Loucy (cell line): Measurements from ENCODE around the gene HARS1.
A peak's percentile ranks its signal among the peaks of the same experiment; 100 is the strongest.
"Not testable (repeated sequence)": the region's sequence is repeated elsewhere in the genome, so short reads cannot be mapped to it uniquely, and the experiment has no call there.

Experiments
- H2AFZ ChIP-seq: fragments of 200-600 bp; sonication (generic); 2 replicates; pipeline ENCODE4 v1.6.0; 2016; ENCODE audit warnings: antibody characterized with exemption, mild to moderate bottlenecking, low read length, moderate library complexity
- H3F3A ChIP-seq: fragments of 200-600 bp; 2 replicates; pipeline ENCODE4 v1.6.0; 2016; ENCODE audit warnings: antibody characterized with exemption, low read depth, mild to moderate bottlenecking
- H3K27me3 ChIP-seq: fragments of 200-600 bp; sonication (generic); 2 replicates; pipeline ENCODE4 v1.6.1; 2014; ENCODE audit warnings: low read length, mild to moderate bottlenecking; ENCODE audit not compliant: insufficient read depth, poor library complexity, severe bottlenecking
- H3K36me3 ChIP-seq: fragments of 200-600 bp; sonication (generic); 2 replicates; pipeline ENCODE4 v1.6.1; 2016; ENCODE audit warnings: low read length; ENCODE audit not compliant: insufficient read depth
- H3K4me1 ChIP-seq: fragments of 200-600 bp; sonication (generic); 2 replicates; pipeline ENCODE4 v1.5.1; 2014; ENCODE audit warnings: low read length, mild to moderate bottlenecking; ENCODE audit not compliant: insufficient read depth, poor library complexity, severe bottlenecking
- H3K4me2 ChIP-seq: fragments of 200-600 bp; sonication (generic); 2 replicates; pipeline ENCODE4 v1.6.0; 2014; ENCODE audit warnings: antibody characterized with exemption, low read length, low read depth, mild to moderate bottlenecking; ENCODE audit not compliant: poor library complexity, severe bottlenecking
- H3K4me3 ChIP-seq: fragments of 200-600 bp; sonication (generic); 2 replicates; pipeline ENCODE4 v1.5.1; 2014; ENCODE audit warnings: low read length, mild to moderate bottlenecking, mixed read lengths; ENCODE audit not compliant: poor library complexity, severe bottlenecking
- H3K79me2 ChIP-seq: fragments of 200-600 bp; sonication (generic); 2 replicates; pipeline ENCODE4 v1.6.1; 2014; ENCODE audit warnings: low read length; ENCODE audit not compliant: insufficient read depth
- H3K9ac ChIP-seq: fragments of 200-600 bp; sonication (generic); 2 replicates; pipeline ENCODE4 v1.6.0; 2014; ENCODE audit warnings: mild to moderate bottlenecking, low read depth, low read length, moderate library complexity; ENCODE audit not compliant: poor library complexity, severe bottlenecking
- H3K9me2 ChIP-seq: fragments of 200-600 bp; sonication (generic); replicated peaks from 2 replicates; pipeline ENCODE4 v1.6.1; 2016; ENCODE audit warnings: low read depth, low read length, mixed read lengths
- H3K9me3 ChIP-seq: fragments of 200-600 bp; sonication (generic); 2 replicates; pipeline ENCODE4 v1.6.1; 2014; ENCODE audit warnings: mild to moderate bottlenecking, antibody characterized with exemption, low read length, low read depth; ENCODE audit not compliant: insufficient read depth
- H4K20me1 ChIP-seq: fragments of 200-600 bp; sonication (generic); 2 replicates; pipeline ENCODE4 v1.6.0; 2014; ENCODE audit warnings: antibody characterized with exemption, low read length, mild to moderate bottlenecking; ENCODE audit not compliant: insufficient read depth, poor library complexity, severe bottlenecking
- CTCF ChIP-seq: fragments of 200-600 bp; sonication (generic); conservative IDR thresholded peaks from 2 replicates; pipeline ENCODE4 v1.5.1; 2014; ENCODE audit warnings: mild to moderate bottlenecking, antibody characterized with exemption, low read length
- EZH2phosphoT487 ChIP-seq: fragments of 200-600 bp; IDR thresholded peaks from 2 replicates; pipeline ENCODE4 v1.6.1; 2018; ENCODE audit warnings: antibody characterized with exemption, mild to moderate bottlenecking, moderate library complexity, borderline replicate concordance

Gene HARS1

DNA sequence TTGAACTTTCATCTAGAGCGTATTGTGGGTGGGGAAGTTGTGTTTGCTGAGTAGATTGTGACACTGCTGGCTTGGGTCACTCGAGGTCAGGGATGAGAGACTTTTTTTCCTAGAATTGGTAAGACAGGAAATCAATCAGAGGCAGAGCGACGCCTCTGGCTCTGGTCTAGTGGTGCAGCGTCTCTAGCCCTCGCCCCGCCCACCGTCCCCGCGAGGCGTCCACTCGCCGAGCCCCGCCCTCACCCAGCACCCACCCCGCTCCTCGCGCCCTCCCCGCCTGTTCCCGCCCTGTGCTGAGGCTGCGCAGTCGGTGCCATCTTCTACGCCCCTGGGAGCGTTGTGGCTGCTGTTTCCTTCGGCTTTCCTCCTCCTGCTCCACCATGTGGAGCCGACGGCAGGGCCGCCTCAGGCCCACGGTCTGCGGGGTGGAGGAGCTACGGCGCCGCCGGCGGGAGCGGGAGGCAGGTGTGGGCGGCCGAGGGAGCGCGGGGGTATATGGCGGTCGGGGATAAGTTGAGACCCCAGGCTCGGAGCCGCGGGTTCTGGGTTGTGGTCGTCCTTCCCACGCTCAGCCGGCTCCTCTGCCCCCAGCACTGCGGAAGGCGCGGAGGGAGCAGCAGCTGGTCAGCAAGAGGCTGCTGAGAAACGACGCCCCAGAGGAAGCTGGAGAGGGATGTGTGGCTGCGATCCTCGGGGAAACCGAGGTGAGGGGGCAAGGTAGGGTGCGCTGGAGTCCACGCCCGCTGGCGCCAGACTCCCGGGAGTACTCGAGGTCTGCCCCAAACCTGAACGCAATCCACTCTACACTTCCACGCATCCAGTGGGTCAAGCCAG lies 51.8 kb downstream of the HARS1 start, which contains the start of gene TMCO6:
Gene TMCO6 (plus strand): TSS at position 304 of the 834 bp plus-strand sequence. CDS start 77 bp downstream, at position 381.
- Histone ChIP-seq H3K9me2 (no peaks in the 10 kb centered on the region), H3K9ac (peak within 1 kb of the TSS; percentile 89), H3K4me2 (peak within 1 kb of the TSS; percentile 80), H3K4me1 (peaks cover 10% of the 10 kb centered on the region), H3K27me3 (no peaks in the 10 kb centered on the region), H3K4me3 (peak within 1 kb of the TSS; percentile 75), H3F3A (no peaks in the 10 kb centered on the region), H3K79me2 (peaks cover 9% of the 10 kb centered on the region; the same call in 1 of the 2 replicates), H4K20me1 (no peaks in the 10 kb centered on the region), H2AFZ (peak within 1 kb of the TSS; percentile 93), H3K36me3 (no peaks in the 10 kb centered on the region), H3K9me3 (no peaks in the 10 kb centered on the region)
- TF ChIP-seq EZH2phosphoT487 (no peak), CTCF (peak; percentile 66)

DNA sequence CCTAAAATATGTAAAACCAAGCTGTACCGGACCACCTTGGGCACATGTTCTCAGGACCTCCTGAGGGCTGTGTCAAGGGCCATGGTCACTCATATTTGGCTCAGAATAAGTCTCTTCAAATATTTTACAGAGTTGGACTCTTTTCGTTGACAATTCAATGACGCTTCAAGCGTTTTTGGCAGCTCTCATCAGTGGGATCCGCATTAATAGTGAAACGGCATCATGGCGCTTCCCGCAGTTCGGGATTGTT lies 52.3 kb downstream of the HARS1 start:
- Histone ChIP-seq H2AFZ (peak overlapping the region; percentile 78), H3K4me3 (peak overlapping the region; percentile 75), H3K4me2 (peak overlapping the region; percentile 59)
- not testable (repeated sequence) for H3K9me3 ChIP-seq, H3K36me3 ChIP-seq, H3K4me1 ChIP-seq, H3F3A ChIP-seq, H3K27me3 ChIP-seq, H3K79me2 ChIP-seq, H3K9me2 ChIP-seq, H4K20me1 ChIP-seq, H3K9ac ChIP-seq

DNA sequence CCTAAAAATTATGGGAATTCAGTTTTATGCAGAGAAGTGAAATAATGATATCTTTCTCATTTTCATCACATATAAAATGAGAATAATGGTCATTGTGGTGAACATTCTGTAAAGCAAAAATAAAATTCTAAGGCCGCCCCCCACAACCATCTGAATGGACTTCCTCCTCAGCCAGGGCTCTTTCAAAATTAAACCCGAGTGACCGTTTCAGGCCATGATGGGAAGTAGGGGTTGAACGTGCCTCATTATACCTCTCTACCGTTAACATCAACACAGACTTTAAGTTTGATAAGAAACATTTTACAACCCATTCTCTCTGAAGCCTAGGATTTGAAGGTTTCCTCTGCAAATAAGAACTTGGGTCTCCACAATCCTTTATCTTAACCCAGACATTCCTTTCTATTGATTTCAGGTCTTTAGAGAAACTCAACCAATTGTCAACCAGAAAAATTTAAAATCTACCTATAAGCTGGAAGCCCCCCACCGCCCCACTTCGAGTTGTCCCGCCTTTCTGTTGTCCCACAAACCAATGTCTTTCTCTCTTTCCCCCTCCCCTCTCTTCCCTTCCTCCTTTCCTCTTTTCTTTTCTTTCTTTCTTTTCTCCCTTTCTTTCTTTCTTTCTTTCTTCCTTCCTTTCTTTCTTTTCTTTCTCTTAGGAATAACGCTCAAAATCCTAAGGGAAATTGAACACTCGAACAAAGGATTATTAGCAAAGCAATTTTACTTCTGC lies 53.6 kb downstream of the HARS1 start:
- TF ChIP-seq EZH2phosphoT487 = no peak
- no peak for TF ChIP-seq CTCF
- peaks cover 10% of the 10 kb centered on the region for H3K4me1 ChIP-seq
- H2AFZ ChIP-seq = no peak overlapping the region; the same call in 1 of the 2 replicates
- H3K9me2 ChIP-seq = no peaks in the 10 kb centered on the region
- H3K79me2 ChIP-seq = peaks cover 9% of the 10 kb centered on the region; the same call in 1 of the 2 replicates
- no peaks in the 10 kb centered on the region for H3K9me3 ChIP-seq
- no peaks in the 10 kb centered on the region for H3K27me3 ChIP-seq
- H3K4me3 ChIP-seq = no peak overlapping the region
- no peaks in the 10 kb centered on the region for H4K20me1 ChIP-seq
- H3F3A ChIP-seq = no peaks in the 10 kb centered on the region
- no peak overlapping the region for H3K9ac ChIP-seq
- H3K4me2 ChIP-seq = no peak overlapping the region
- H3K36me3 ChIP-seq = no peaks in the 10 kb centered on the region
